Karpas-422 (cell line): ENCODE measurements around the gene METTL25B. TPM values are rescaled to one million over a fixed set of nuclear protein-coding genes. Genes with fewer than 3 reads are reported as not detected.

Source experiments
- DNase-seq: peaks from one replicate; pipeline ENCODE4 v3.0.0-alpha.2; 2015
- H2AFZ ChIP-seq: fragments of 200-600 bp; sonication (generic); 2 replicates; pipeline ENCODE4 v1.6.1; 2014; ENCODE audit warnings: antibody characterized with exemption, low read length, mixed read lengths
- H3K27ac ChIP-seq: fragments of 200-600 bp; sonication (generic); 2 replicates; pipeline ENCODE4 v1.5.1; 2014; ENCODE audit warnings: mild to moderate bottlenecking, low read length, moderate library complexity
- H3K27me3 ChIP-seq: fragments of 200-600 bp; sonication (generic); 2 replicates; pipeline ENCODE4 v1.6.1; 2014; ENCODE audit warnings: low read length, mixed read lengths
- H3K36me3 ChIP-seq: fragments of 200-600 bp; sonication (generic); 2 replicates; pipeline ENCODE4 v1.6.1; 2014; ENCODE audit warnings: low read length, mixed read lengths; ENCODE audit not compliant: insufficient read depth
- H3K4me1 ChIP-seq: fragments of 200-600 bp; sonication (generic); 2 replicates; pipeline ENCODE4 v1.6.1; 2014; ENCODE audit warnings: mild to moderate bottlenecking, low read length, mixed read lengths
- H3K4me2 ChIP-seq: fragments of 200-600 bp; sonication (generic); 2 replicates; pipeline ENCODE4 v1.6.1; 2014; ENCODE audit warnings: low read length, low read depth, mild to moderate bottlenecking; ENCODE audit not compliant: poor library complexity, severe bottlenecking
- H3K4me3 ChIP-seq: fragments of 200-600 bp; sonication (generic); 2 replicates; pipeline ENCODE4 v1.5.1; 2014; ENCODE audit warnings: mild to moderate bottlenecking, antibody characterized with exemption, low read length, mixed read lengths
- H3K79me2 ChIP-seq: fragments of 200-600 bp; sonication (generic); 2 replicates; pipeline ENCODE4 v1.6.1; 2014; ENCODE audit warnings: mild to moderate bottlenecking, low read length, mixed read lengths
- H3K9ac ChIP-seq: fragments of 200-600 bp; sonication (generic); 2 replicates; pipeline ENCODE4 v1.6.0; 2014; ENCODE audit warnings: low read length
- H3K9me2 ChIP-seq: fragments of 200-600 bp; sonication (generic), shearing (Covaris generic); replicated peaks from 2 replicates; pipeline ENCODE4 v1.6.0; 2014; ENCODE audit warnings: mild to moderate bottlenecking, low read length, moderate library complexity; ENCODE audit not compliant: insufficient read depth
- H3K9me3 ChIP-seq: fragments of 300-700, 200-600 bp; sonication (generic); 2 replicates; pipeline ENCODE4 v1.6.1; 2014; ENCODE audit warnings: low read length, mixed read lengths
- H4K20me1 ChIP-seq: fragments of 200-600 bp; sonication (generic); 2 replicates; pipeline ENCODE4 v1.6.1; 2014; ENCODE audit warnings: mild to moderate bottlenecking, antibody characterized with exemption, low read length, low read depth; ENCODE audit not compliant: insufficient read depth
- total RNA-seq: library from RNA; depleted of rRNA; stranded (reverse); fragments of >200 nt; shearing (Covaris generic); gene quantifications from 2 replicates; pipeline ENCODE4 v1.2.3, GENCODE V29; 2014; ENCODE audit warnings: low replicate concordance

The METTL25B gene
- total RNA-seq, 1 experiment from 2014 or later = 22.8 TPM

DNA sequence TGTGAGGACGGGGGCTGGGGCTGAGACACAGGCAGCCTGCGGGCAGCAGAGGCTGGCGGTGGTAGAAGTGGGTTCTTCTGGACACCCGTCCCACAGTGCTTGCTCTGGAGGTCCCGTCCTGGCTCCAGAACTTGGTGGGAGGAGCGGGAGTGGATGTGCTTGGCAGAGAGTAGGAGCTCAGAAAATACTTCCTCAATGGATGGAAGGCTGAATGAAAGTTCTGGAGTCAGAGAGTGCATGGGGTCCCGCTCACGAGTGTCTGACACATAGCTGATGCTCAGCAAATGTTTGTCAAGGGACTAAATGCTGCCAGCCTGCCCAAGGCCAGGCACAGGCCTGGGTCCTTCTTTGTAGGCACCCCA, 37.6 kb upstream of the METTL25B start:
- Histone ChIP-seq H3K9me3 (no peaks in the 10 kb centered on the region), H3K9me2 (no peaks in the 10 kb centered on the region), H3K9ac (no peak overlapping the region), H2AFZ (no peak overlapping the region), H3K4me1 (peaks cover 9% of the 10 kb centered on the region), H3K4me3 (no peak overlapping the region), H3K79me2 (no peaks in the 10 kb centered on the region), H4K20me1 (no peaks in the 10 kb centered on the region), H3K4me2 (no peak overlapping the region), H3K36me3 (no peaks in the 10 kb centered on the region), H3K27ac (no peak overlapping the region), H3K27me3 (no peaks in the 10 kb centered on the region)
- no peak for DNase-seq

DNA sequence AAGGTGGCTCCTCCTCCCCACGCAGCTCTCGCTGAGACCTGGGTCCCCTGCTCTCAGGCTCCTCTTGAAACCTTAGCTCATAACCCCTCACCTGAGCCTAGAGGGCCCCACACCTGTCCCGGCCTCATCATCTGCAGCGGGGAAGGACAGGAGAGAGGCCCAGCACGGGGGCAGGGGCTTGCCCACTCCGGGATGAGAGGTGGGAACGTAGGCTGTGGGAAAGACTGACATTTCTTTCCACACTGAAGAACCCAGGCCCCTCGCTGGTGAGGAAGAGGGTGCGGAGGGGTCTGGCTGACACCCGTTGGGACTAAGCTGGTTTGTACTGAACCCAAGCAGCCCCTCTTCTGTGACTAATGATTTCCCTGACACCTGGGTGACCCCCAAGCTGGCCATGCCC, 37.1 kb upstream of the METTL25B start:
- H3K27me3 ChIP-seq = no peaks in the 10 kb centered on the region

GRCh38 chr1:156691665-156692440, 36.4 kb upstream of the METTL25B start:
- no peaks in the 10 kb centered on the region for H3K79me2 ChIP-seq
- no peaks in the 10 kb centered on the region for H3K9me3 ChIP-seq
- no peaks in the 10 kb centered on the region for H3K36me3 ChIP-seq
- H2AFZ ChIP-seq = no peak overlapping the region
- peaks cover 9% of the 10 kb centered on the region for H3K4me1 ChIP-seq
- no peaks in the 10 kb centered on the region for H3K9me2 ChIP-seq
- H3K9ac ChIP-seq = no peak overlapping the region
- no peak overlapping the region for H3K4me2 ChIP-seq
- no peak overlapping the region for H3K4me3 ChIP-seq
- H3K27ac ChIP-seq = no peak overlapping the region
- no peaks in the 10 kb centered on the region for H3K27me3 ChIP-seq
- no peak for DNase-seq
- H4K20me1 ChIP-seq = no peaks in the 10 kb centered on the region

More for the DNA sequence above, 37.1 kb upstream of the METTL25B start:
- H4K20me1 ChIP-seq = no peaks in the 10 kb centered on the region
- no peaks in the 10 kb centered on the region for H3K36me3 ChIP-seq
- no peak overlapping the region for H3K4me2 ChIP-seq
- H3K27ac ChIP-seq = no peak overlapping the region
- no peaks in the 10 kb centered on the region for H3K9me2 ChIP-seq
- no peak overlapping the region for H3K4me3 ChIP-seq
- H3K9me3 ChIP-seq = no peaks in the 10 kb centered on the region
- DNase-seq = no peak
- peaks cover 9% of the 10 kb centered on the region for H3K4me1 ChIP-seq
- H3K79me2 ChIP-seq = no peaks in the 10 kb centered on the region
- no peak overlapping the region for H3K9ac ChIP-seq
- H2AFZ ChIP-seq = no peak overlapping the region

DNA sequence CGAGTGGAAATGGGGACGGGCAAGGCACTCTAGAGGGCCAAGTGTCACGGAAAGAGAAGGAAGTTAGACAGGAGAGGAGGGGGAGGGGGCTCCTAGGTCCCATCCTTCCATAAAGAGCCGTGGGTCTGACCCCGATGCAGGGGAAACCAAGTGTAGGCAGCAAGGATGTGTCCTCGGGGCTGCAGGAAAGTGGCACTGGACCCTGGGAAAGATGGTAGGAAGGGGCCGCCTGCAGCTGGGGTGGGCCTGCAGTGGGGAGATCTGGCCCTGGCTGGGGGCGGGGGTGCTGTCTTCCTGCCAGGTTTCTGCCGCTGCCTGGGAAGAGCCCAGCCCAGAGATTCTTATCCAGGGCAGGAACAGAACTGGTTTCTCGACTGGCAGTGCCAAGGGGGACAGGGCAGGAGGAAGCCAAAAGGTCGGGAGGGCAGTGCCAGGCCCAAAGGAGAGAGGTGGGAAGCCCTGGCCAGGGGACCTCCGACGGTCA, 35.8 kb upstream of the METTL25B start:
- H3K9me2 ChIP-seq = no peaks in the 10 kb centered on the region
- no peak overlapping the region for H3K9ac ChIP-seq
- H3K4me2 ChIP-seq = no peak overlapping the region
- H3K27me3 ChIP-seq = no peaks in the 10 kb centered on the region
- H3K79me2 ChIP-seq = no peaks in the 10 kb centered on the region
- peaks cover 9% of the 10 kb centered on the region for H3K4me1 ChIP-seq
- no peak overlapping the region for H3K4me3 ChIP-seq
- DNase-seq = no peak
- no peaks in the 10 kb centered on the region for H4K20me1 ChIP-seq
- H3K9me3 ChIP-seq = no peaks in the 10 kb centered on the region
- H3K27ac ChIP-seq = no peak overlapping the region
- no peaks in the 10 kb centered on the region for H3K36me3 ChIP-seq
- H2AFZ ChIP-seq = no peak overlapping the region

GRCh38 chr1:156692925-156693847, 35.1 kb upstream of the METTL25B start:
- H3K27ac ChIP-seq = no peak overlapping the region
- no peak overlapping the region for H3K9ac ChIP-seq
- H3K9me3 ChIP-seq = no peaks in the 10 kb centered on the region
- H3K79me2 ChIP-seq = no peaks in the 10 kb centered on the region
- no peak overlapping the region for H3K4me3 ChIP-seq
- no peak for DNase-seq
- no peak overlapping the region for H2AFZ ChIP-seq
- H3K4me1 ChIP-seq = peaks cover 9% of the 10 kb centered on the region
- no peaks in the 10 kb centered on the region for H3K36me3 ChIP-seq
- H3K9me2 ChIP-seq = no peaks in the 10 kb centered on the region
- no peaks in the 10 kb centered on the region for H3K27me3 ChIP-seq
- no peak overlapping the region for H3K4me2 ChIP-seq
- H4K20me1 ChIP-seq = no peaks in the 10 kb centered on the region

- Histone ChIP-seq H3K27ac (no peak overlapping the region), H3K4me1 (peaks cover 8% of the 10 kb centered on the region), H3K36me3 (no peaks in the 10 kb centered on the region), H3K9me3 (no peaks in the 10 kb centered on the region), H3K9me2 (no peaks in the 10 kb centered on the region), H3K9ac (no peak overlapping the region), H3K79me2 (no peaks in the 10 kb centered on the region), H4K20me1 (no peaks in the 10 kb centered on the region), H3K4me2 (no peak overlapping the region), H3K4me3 (no peak overlapping the region), H2AFZ (no peak overlapping the region), H3K27me3 (no peaks in the 10 kb centered on the region)
- no peak for DNase-seq
Measured at GRCh38 chr1:156693848-156694689, 34.2 kb upstream of the METTL25B start.

DNA sequence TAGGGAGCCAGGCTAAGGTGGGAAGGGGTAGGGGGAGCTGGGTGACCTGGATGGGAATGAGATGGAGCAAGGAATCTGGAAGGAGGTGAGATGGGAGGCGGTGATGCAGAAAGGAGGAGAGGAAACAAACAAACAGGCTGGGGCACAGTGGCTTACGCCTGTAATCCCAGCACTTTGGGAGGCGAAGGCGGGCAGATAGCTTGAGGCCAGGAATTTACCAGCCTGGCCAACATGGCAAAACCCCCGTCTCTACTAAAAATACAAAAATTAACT, 33.6 kb upstream of the METTL25B start:
- Histone ChIP-seq H3K4me2 (no peak overlapping the region), H3K9me2 (no peaks in the 10 kb centered on the region), H3K4me3 (no peak overlapping the region), H4K20me1 (no peaks in the 10 kb centered on the region), H3K27ac (no peak overlapping the region), H3K27me3 (no peaks in the 10 kb centered on the region), H3K4me1 (peaks cover 5% of the 10 kb centered on the region; the same call in 1 of the 2 replicates), H3K9me3 (no peaks in the 10 kb centered on the region), H3K9ac (no peak overlapping the region), H3K79me2 (no peaks in the 10 kb centered on the region), H3K36me3 (no peaks in the 10 kb centered on the region), H2AFZ (no peak overlapping the region)
- DNase-seq = no peak

- H3K9me2 ChIP-seq = no peaks in the 10 kb centered on the region
- H3K4me1 ChIP-seq = peaks cover 5% of the 10 kb centered on the region; the same call in 1 of the 2 replicates
- H3K79me2 ChIP-seq = no peaks in the 10 kb centered on the region
- no peak overlapping the region for H2AFZ ChIP-seq
- no peaks in the 10 kb centered on the region for H3K9me3 ChIP-seq
- H3K4me3 ChIP-seq = no peak overlapping the region
- no peaks in the 10 kb centered on the region for H3K36me3 ChIP-seq
- no peak overlapping the region for H3K9ac ChIP-seq
- H4K20me1 ChIP-seq = no peaks in the 10 kb centered on the region
- DNase-seq = no peak
- no peak overlapping the region for H3K27ac ChIP-seq
- no peaks in the 10 kb centered on the region for H3K27me3 ChIP-seq
- H3K4me2 ChIP-seq = no peak overlapping the region
Measured at GRCh38 chr1:156696755-156697154, 31.5 kb upstream of the METTL25B start.
